Kidney (tissue), 14 donors: ENCODE data around the gene PRRT1. TPM values are rescaled to one million over a fixed set of nuclear protein-coding genes. Genes with fewer than 3 reads are reported as not detected.
A peak's percentile ranks its signal among the peaks of the same experiment; 100 is the strongest.

ENCODE experiments used
- DNase-seq, 5 donors: peaks; one replicate each; pipeline ENCODE4 v3.0.0-alpha.2; 2013 to 2020
- FAIRE-seq: peaks from 2 replicates; lab custom pipeline; 2012; peaks lifted over from hg19 to GRCh38; lab: Jason Lieb, UNC
- H3K27ac ChIP-seq, 2 donors: one replicate each; pipeline ENCODE4 v1.7.0; 2013; ENCODE audit warnings: low read depth in 2 of 2, low read length in 2 of 2, inconsistent platforms in 1 of 2
- H3K27me3 ChIP-seq: one replicate; pipeline ENCODE4 v1.7.1; 2013; ENCODE audit warnings: low read length, inconsistent platforms; ENCODE audit not compliant: control insufficient read depth, insufficient read depth
- H3K36me3 ChIP-seq, 3 donors: one replicate each; pipeline versions ENCODE4 v1.7.0 to v1.7.1; 2013; ENCODE audit warnings: low read length in 3 of 3, control low read depth in 1 of 3, inconsistent platforms in 1 of 3; ENCODE audit not compliant: insufficient read depth in 3 of 3, control insufficient read depth in 2 of 3
- H3K4me1 ChIP-seq, 3 donors: one replicate each; pipeline versions ENCODE4 v1.7.0 to v1.7.1; 2013; ENCODE audit warnings: low read length in 3 of 3, inconsistent platforms in 1 of 3, low read depth in 1 of 3; ENCODE audit not compliant: control insufficient read depth in 2 of 3, insufficient read depth in 2 of 3
- H3K4me3 ChIP-seq, 3 donors: one replicate each; pipeline versions ENCODE4 v1.7.0 to v1.8.1; 2013; ENCODE audit warnings: low read length in 3 of 3, control low read depth in 1 of 3, inconsistent platforms in 1 of 3
- H3K9ac ChIP-seq, 3 donors: one replicate each; pipeline versions ENCODE4 v1.7.0 to v1.7.1; 2013; ENCODE audit warnings: low read length in 3 of 3, control low read depth in 1 of 3, inconsistent platforms in 1 of 3
- H3K9me3 ChIP-seq, 3 donors: one replicate each; pipeline versions ENCODE4 v1.7.0 to v1.7.1; 2013; ENCODE audit warnings: low read length in 3 of 3, control low read depth in 1 of 3, inconsistent platforms in 1 of 3; ENCODE audit not compliant: control insufficient read depth in 2 of 3, insufficient read depth in 1 of 3
- CTCF ChIP-seq: IDR thresholded peaks from 3 replicates; pipeline ENCODE4 v1.5.1; 2012; ENCODE audit warnings: mild to moderate bottlenecking, moderate library complexity, borderline replicate concordance; ENCODE audit not compliant: insufficient read depth; ENCODE audit errors: extremely low read depth
- intact Hi-C: fragments of 100-400 bp; cut with DNase I; formaldehyde crosslinking; loops from one replicate; pipeline ENCODE4 v1.11.1; 2022
- polyA plus RNA-seq: library from polyadenylated mRNA; stranded (reverse); fragments of 350-450 nt; fragmentation: Illumina TruSeq; extraction: RNeasy Lipid Tissue Mini Kit (QIAGEN cat#74804); gene quantifications from one replicate; pipeline ENCODE4 v1.2.3, GENCODE V29; 2014; ENCODE audit warnings: low read depth, low replicate concordance; ENCODE audit not compliant: insufficient read depth
- total RNA-seq: library from RNA; stranded (reverse); fragmentation: NEBNext Ultra II Directional; extraction: Animal tissue kit (Norgen Biotek cat#: 25700); gene quantifications from one replicate; pipeline ENCODE4 v1.2.1, GENCODE V29; 2021
- donor health status: control.
- donor health status: control.
- donor health status: control.
- donor health status: control.
- donor health status: control.
- donor health status: DM: yes; HTN: yes; CAD: no.
- donor health status: Normal renal cell carcinoma (clear cell type).

The PRRT1 gene
- total and polyA plus RNA-seq, 2 donors from 2014 or later = 2.4 to 4.0 TPM

GRCh38 chr6:32153564-32154513 lies 2.1 kb upstream of the PRRT1 start, which contains the start of gene PPT2:
PPT2 (plus strand) TSS chr6:32154141; CDS start chr6:32154595, 454 bp downstream.
- H3K27ac ChIP-seq = peak within 1 kb of the TSS; percentile 88 to 98
- peaks cover 4 to 20% (median 13%) of the 10 kb centered on the region in 3 donors for H3K4me1 ChIP-seq
- no peaks in the 10 kb centered on the region for H3K27me3 ChIP-seq
- DNase-seq = peak; percentile 95 to 98 (median 97)
- intact Hi-C loops = no loop called here
- FAIRE-seq = no peak
- no peaks in the 10 kb centered on the region for H3K9me3 ChIP-seq
- peak within 1 kb of the TSS; percentile 89 to 99 (median 96) for H3K4me3 ChIP-seq
- peaks cover 5 to 22% (median 12%) of the 10 kb centered on the region in 3 donors for H3K36me3 ChIP-seq
- peak; percentile 1 for TF ChIP-seq CTCF
- peak within 1 kb of the TSS; percentile 82 to 91 (median 83) for H3K9ac ChIP-seq

- H3K9ac ChIP-seq = peak overlapping the region; percentile 32 to 82 (median 37)
- FAIRE-seq = no peak
Measured at GRCh38 chr6:32152769-32153563, 1.2 kb upstream of the PRRT1 start.

More at GRCh38 chr6:32152769-32153563, 1.2 kb upstream of the PRRT1 start:
- H3K36me3 ChIP-seq = peaks cover 5 to 19% (median 10%) of the 10 kb centered on the region in 3 donors
- H3K27me3 ChIP-seq = no peaks in the 10 kb centered on the region
- TF ChIP-seq CTCF = no peak
- intact Hi-C loops = no loop called here
- peak overlapping the region; percentile 88 to 98 for H3K27ac ChIP-seq
- H3K4me3 ChIP-seq = peak overlapping the region; percentile 89 to 99 (median 96)
- peaks cover 4 to 20% (median 13%) of the 10 kb centered on the region in 3 donors for H3K4me1 ChIP-seq
- DNase-seq = peak in 4 of 5 donors; percentile 66 to 84 (median 78)
- H3K9me3 ChIP-seq = no peaks in the 10 kb centered on the region
